Femur (tissue), 1 donor: ENCODE measurements around the gene DNAJC4.

Experiments used
- DNase-seq: peaks from one replicate; pipeline ENCODE4 v3.0.0-alpha.2; 2017

Gene DNAJC4

DNA sequence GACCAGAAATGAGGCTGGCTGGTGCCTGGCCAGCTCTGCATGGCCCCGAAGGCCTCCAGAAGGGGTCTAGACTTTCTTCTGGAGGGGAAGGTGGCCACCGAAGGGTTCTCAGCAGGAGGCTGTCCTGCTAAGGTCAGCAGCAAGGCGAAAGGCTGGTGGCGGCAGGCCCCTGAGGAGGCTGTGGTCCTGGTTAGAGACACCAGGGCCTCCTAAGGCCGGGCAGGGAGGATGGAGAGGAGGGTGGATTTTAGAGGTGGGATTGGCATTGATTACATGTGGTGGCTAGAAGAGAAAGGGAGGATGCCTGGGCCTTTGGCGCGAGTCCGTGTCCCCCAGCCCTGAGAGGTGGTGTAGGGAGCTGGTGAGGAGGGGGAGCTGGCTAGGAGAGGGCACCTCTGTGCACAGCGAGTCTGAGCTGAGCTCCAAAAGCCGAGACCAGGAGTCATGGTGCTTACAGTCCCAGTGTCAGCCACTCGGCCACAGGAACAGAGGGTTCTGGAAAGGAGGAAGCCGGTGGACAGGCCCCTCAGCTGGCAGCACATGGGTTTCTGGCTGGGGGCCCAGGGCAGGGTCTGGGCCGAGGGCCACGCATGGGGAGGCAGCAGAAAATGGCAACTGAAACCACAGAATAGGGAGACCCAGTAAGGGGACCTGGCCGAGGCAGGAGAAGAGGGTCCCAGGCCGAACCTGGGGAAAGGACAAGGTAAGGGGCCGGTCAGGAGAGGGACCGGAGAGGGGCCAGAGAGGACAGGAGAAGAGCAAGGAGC, 21.4 kb upstream of the DNAJC4 start:
- DNase-seq = no peak

DNA sequence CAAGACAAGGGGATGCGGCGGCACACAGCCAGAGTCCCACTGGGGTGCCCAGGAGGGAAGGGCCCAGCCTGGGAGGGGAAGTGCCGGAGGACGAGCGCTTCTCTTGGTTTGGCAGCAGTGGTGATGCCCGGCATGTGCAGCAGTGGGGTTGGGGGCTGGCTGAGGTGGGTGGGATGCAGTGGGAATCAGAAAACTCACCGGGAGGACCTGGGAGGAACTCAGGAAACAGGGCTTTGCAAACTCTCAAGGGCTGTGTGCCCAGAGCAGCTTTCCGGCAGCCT, 20.8 kb upstream of the DNAJC4 start:
- DNase-seq = no peak

- no peak for DNase-seq
These were observed 19.9 kb upstream of the DNAJC4 start for GRCh38 chr11:64210301-64211020.

- no peak for DNase-seq
These were observed 19.0 kb upstream of the DNAJC4 start for GRCh38 chr11:64211181-64211872.

GRCh38 chr11:64216879-64217278, 13.5 kb upstream of the DNAJC4 start:
- no peak for DNase-seq

- no peak for DNase-seq
These were observed 11.6 kb upstream of the DNAJC4 start for GRCh38 chr11:64218628-64219353.

DNA sequence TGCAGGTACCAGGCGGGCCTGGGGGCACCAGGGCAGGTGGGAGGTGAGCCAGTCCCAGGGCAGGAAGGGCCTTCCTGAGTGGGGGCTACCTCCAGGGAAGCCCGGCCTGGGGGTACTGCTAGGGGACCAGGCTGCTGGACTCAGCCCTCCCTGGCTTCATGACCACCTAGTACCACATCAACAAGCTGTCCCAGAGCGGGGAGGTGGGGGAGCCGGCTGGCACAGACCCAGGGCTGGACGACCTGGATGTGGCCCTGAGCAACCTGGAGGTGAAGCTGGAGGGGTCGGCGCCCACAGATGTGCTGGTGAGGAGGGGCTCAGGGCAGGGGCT, 11.0 kb upstream of the DNAJC4 start:
- DNase-seq = peak; percentile 29

DNA sequence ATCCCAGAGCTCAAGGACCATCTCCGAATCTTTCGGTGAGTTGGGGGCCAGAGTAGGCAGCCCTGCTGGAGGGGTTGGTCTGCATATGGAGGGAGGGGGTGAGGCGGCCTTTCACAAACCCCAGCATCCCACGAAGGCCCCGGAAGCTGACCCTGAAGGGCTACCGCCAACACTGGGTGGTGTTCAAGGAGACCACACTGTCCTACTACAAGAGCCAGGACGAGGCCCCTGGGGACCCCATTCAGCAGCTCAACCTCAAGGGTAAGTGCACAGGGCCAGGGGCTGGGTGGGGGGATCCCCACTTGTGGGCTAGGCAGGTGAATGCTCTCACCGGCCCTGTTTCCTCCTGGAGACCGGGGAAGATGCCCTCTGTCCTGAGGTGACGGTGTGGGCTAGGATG, 10.6 kb upstream of the DNAJC4 start:
- DNase-seq = no peak

DNA sequence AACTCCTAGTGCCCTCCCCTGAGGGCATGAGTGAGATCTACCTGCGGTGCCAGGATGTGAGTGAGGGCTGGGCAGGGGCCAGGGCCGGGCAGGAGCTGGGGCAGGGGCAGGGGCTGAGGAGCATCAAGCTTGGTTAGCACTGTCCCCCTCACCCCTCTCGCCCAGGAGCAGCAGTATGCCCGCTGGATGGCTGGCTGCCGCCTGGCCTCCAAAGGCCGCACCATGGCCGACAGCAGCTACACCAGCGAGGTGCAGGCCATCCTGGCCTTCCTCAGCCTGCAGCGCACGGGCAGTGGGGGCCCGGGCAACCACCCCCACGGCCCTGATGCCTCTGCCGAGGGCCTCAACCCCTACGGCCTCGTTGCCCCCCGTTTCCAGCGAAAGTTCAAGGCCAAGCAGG, 10.1 kb upstream of the DNAJC4 start:
- no peak for DNase-seq

GRCh38 chr11:64220798-64221197, 9.6 kb upstream of the DNAJC4 start:
- DNase-seq = peak; percentile 37

- DNase-seq = no peak
These were observed 7.7 kb upstream of the DNAJC4 start for GRCh38 chr11:64222651-64223000.

- DNase-seq = peak; percentile 46
These were observed 7.2 kb upstream of the DNAJC4 start for GRCh38 chr11:64223001-64223651.

DNA sequence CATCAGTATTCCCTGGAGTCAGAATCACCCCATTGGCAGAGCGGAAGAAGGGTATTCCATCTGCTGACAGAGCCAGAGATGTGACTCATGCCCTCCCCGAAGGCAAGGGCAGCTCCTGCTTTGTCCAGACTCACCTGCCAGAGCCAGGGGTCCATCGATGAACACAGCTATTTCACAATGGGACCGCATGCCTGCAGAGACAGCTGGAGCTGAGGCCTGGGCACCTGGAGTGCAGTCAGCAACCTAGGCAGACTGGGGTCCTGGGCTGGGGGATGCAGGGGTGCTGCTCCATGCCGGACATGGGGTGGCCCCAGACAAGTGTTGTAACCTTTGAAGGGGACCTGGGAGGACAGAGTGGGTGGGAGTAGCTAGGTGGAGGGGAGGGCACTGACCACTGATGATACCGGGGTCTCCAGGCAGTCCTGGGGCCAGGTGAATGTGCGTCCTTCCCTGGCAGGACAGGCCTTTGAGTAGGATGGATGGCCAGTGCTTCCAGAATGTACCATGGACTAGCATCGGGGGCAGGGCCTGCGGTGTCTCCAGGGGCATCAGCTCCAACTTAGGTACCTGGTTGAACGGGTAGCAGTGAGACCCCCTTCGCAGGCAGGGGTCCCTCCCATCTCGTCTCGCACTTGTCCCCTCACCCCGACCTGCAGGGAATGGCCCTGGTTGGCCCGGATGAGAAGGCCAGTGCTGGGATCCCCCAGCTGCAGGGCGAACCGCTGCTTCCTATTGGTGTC, 6.0 kb upstream of the DNAJC4 start:
- no peak for DNase-seq

DNA sequence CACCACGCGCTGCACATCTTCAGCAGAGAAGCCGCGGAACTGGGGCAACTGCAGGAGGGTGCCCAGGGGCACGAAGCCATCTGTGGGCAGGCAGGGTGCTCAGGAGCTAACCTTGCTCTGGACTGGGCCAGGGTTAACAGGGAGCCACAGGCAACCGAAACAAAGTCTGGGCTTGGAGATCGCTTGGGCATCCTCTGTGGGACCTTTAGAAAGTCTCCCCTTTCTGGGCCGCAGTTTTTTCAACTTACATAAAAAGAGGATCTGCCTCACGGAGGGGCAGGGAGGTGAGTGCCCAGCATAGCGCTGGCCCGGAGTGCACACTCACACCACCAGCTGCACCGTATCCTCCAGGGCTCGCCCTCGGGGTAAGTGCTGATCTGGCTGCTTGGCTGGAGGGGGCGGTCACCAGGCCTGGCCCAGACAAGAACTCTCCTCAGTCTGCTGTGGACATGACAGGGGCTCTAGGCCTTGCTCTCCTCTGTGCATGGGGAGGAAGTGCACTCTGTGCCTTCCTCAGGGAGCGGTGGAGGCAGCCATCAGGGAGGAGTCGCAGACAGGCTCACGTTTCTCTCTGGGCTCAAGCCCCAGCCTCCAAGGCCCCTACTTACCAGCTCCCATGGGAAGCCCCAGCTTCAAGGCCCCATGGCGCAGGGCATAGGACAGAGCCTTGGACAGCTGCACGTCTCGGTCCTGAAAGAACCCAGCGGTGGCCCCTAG, 5.3 kb upstream of the DNAJC4 start:
- DNase-seq = peak; percentile 24

DNA sequence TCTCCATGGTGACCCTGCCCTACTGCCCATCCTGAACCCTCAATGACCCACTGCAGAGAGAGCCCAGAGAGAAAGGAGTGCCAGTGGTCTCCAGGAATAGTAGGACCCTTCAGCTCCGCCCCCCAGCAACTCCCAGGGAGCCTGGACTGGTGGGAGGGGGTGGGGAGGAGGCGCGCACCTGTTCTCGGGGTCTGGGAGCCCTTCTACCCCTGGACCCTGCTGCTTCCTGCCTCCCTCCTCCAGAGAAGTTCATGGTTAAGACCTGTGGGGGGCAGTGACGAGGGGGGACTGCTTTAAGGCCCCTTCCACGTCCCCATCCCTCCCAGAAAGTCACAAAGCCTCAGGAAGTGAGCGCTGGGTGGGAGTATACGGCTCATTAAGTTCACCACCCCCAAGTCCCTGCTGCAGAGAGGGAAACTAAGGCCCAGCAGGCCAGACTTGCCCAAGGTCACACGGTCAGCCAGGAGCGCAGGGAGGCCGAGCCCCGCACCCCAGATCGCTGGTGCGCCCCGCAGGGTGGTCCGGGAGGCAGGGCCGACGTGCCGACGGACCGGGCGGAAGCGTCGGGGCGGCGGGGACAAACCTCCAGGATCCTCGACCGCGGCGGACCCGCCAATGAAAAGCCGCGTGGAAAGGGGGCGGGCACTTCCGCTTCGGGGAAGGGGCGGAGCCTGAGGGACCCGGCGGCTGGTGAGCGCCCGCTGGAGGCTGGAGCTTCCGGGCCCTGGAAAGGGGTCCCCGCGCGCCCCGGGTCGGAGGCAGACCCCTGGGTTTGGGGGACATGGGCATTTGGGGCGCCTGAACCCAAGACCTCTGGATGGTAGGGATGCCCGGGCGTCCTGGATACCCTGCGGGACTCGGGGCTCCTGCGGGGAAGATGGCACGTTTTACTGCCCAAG, 4.5 kb upstream of the DNAJC4 start, which contains the start of the genes NUDT22 and TRPT1:
TSS of gene NUDT22 (plus strand) at position 667 of the 899 bp plus-strand sequence. CDS start 379 bp downstream, outside the sequence.
TSS of gene TRPT1 (minus strand) at position 579 of the 899 bp plus-strand sequence. CDS start at position 253, 326 bp downstream.
- peak; percentile 95 for DNase-seq

- DNase-seq = peak; percentile 70
These were observed 3.8 kb upstream of the DNAJC4 start for GRCh38 chr11:64226507-64227051.

GRCh38 chr11:64227405-64227956, 2.9 kb upstream of the DNAJC4 start:
- DNase-seq = peak; percentile 20

- DNase-seq = peak; percentile 19
These were observed 1.1 kb upstream of the DNAJC4 start for GRCh38 chr11:64229090-64229743.

DNA sequence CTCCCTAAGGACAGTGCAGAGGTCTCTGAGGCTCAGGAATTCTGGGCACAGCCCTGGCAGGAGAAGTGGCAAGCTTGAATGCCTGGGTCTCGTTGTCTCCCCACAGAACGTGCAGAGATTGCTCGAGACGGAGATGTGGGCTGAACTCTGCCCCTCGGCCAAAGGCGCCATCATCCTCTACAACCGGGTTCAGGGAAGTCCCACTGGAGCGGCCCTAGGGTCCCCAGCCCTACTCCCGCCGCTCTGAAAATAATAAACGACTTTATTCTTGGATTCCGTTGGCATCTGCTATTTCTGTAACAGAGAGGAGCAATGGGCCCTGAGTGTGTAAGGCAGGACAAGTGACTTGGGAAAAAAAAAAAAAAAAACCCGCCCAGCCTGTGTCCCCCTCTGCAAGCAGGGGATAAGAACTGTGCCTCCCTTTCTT, 591 bp upstream of the DNAJC4 start:
- DNase-seq = no peak
